ENCODE measurements around the gene NXF1. TPM values are rescaled to one million over a fixed set of nuclear protein-coding genes. Genes with fewer than 3 reads are reported as not detected.
A peak's percentile ranks its signal among the peaks of the same experiment; 100 is the strongest.
"Not testable (repeated sequence)": the region's sequence is repeated elsewhere in the genome, so short reads cannot be mapped to it uniquely, and the experiment has no call there.

Gene NXF1
- total and polyA plus RNA-seq, 2 of the 13 experiments (the other 11 are each of a cell fraction or from before 2014, with no cell fraction given): 30.4 to 30.9 TPM

DNA sequence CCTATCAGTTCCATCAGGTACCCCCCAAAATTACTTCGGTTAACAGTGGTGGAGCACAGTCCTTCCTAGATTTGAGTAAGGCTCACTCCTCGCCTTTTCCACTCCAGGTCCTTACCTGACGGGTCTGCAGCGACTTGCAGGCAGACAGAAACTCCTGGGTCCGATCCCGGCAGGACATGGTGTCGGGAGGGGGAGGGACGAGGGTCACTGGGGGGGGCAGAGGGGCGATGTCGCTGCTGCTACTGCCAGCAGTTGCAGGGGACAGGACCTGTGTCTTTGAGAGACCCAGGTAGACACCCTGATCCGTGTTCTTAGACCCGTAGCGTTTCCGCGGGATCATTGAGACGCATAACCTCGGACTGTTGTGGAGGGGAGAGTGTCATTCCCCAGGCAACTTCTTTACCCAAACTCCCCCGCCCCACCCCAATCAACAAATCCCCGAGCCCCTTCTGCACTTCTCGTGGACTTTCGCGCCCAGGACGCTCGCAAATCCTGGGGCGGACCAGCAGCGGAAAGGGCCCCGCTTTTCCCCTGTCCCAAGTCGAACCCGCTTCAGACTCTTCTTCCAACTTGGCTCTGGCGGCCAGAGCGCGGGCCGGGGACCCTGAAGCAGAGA is 25.8 kb upstream of the NXF1 start (continued):
- TF ChIP-seq, protein P1, sequence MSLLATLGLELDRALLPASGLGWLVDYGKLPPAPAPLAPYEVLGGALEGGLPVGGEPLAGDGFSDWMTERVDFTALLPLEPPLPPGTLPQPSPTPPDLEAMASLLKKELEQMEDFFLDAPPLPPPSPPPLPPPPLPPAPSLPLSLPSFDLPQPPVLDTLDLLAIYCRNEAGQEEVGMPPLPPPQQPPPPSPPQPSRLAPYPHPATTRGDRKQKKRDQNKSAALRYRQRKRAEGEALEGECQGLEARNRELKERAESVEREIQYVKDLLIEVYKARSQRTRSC (CRISPR knock-in tag; IDR thresholded peaks at IDR 0.05; ENCODE audit: low read depth): 0 out of 2 replicates have a peak, but pooled peaks have one; percentile 32
- TF ChIP-seq NR2F1 (CRISPR knock-in tag; IDR thresholded peaks at IDR 0.05) (0 out of 4 replicates have a peak, but pooled peaks of 1 of the 2 experiments have one; percentile 25), FOSL2 (CRISPR knock-in tag; IDR thresholded peaks at IDR 0.05) (0 out of 2 replicates have a peak, but pooled peaks have one; percentile 5), NCOA1 (CRISPR knock-in tag; IDR thresholded peaks at IDR 0.05) (0 out of 2 replicates have a peak, but pooled peaks have one; percentile 62), SP4 (CRISPR knock-in tag; IDR thresholded peaks at IDR 0.05) (no peak; the same call in none of the 2 replicates), FOXA3 (CRISPR knock-in tag; IDR thresholded peaks at IDR 0.05) (peak; percentile 9; the same call in 1 of the 2 replicates), FOXO1 (CRISPR knock-in tag; IDR thresholded peaks at IDR 0.05) (no peak)
- TF ChIP-seq, protein P2, sequence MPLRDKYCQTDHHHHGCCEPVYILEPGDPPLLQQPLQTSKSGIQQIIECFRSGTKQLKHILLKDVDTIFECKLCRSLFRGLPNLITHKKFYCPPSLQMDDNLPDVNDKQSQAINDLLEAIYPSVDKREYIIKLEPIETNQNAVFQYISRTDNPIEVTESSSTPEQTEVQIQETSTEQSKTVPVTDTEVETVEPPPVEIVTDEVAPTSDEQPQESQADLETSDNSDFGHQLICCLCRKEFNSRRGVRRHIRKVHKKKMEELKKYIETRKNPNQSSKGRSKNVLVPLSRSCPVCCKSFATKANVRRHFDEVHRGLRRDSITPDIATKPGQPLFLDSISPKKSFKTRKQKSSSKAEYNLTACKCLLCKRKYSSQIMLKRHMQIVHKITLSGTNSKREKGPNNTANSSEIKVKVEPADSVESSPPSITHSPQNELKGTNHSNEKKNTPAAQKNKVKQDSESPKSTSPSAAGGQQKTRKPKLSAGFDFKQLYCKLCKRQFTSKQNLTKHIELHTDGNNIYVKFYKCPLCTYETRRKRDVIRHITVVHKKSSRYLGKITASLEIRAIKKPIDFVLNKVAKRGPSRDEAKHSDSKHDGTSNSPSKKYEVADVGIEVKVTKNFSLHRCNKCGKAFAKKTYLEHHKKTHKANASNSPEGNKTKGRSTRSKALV (CRISPR knock-in tag; IDR thresholded peaks at IDR 0.05): 0 out of 2 replicates have a peak, but pooled peaks have one; percentile 22

- H2AFZ ChIP-seq (ENCODE audit: low read length); ATAC-seq; DNase-seq (ENCODE audit: low spot score); H3K27me3 ChIP-seq (ENCODE audit: control insufficient read depth in 1 of 2, insufficient read depth in 2 of 2, low read length in 2 of 2); BruUV-seq (replicated peaks); CTCF ChIA-PET (ENCODE audit: low intra/inter-chr PET ratio, low total read pairs); H3K4me3 ChIP-seq (replicated peaks in 1 of 3; ENCODE audit: insufficient read depth in 1 of 3, low read depth in 2 of 3, low read length in 3 of 3); H3K27ac ChIP-seq (ENCODE audit: extremely low read length, insufficient read depth, low read length); intact Hi-C loops (cut with micrococcal nuclease; ENCODE audit: unreplicated experiment); H3K4me2 ChIP-seq (ENCODE audit: low read depth, low read length); H3K9me3 ChIP-seq (ENCODE audit: low read length); in situ Hi-C loops (cut with HindIII; ENCODE audit: extremely low pct_ligation_motif_present, low pct_unique_long_range_greater_than_20kb); H3K9ac ChIP-seq (ENCODE audit: insufficient read depth, low read depth, low read length); H4K20me1 ChIP-seq (ENCODE audit: insufficient read depth, low read length); FAIRE-seq: not testable (repeated sequence)
- Histone ChIP-seq H3K4me1 (ENCODE audit: insufficient read depth, low read length) (peaks cover 21% of the 10 kb centered on the region), H3K79me2 (ENCODE audit: insufficient read depth, low read length) (peaks cover 22% of the 10 kb centered on the region), H3K36me3 (replicated peaks in 1 of 2; ENCODE audit: control insufficient read depth in 1 of 2, insufficient read depth in 2 of 2, low read length in 2 of 2) (peaks cover 21 to 41% of the 10 kb centered on the region in 2 experiments)
- WGBS (ENCODE audit: low lambda C conversion rate): 97% methylated on average over 8 of the region's 8 CpGs
- POLR2A ChIA-PET: interaction anchor here (1.2 to 4.7 kb wide), 6 partner anchors 12 to 74 kb away, joined by 4 to 57 read pairs (median 7); partner anchors contain the start of genes TMEM179B, WDR74 and ZBTB3
- TF ChIP-seq ZNF121 (CRISPR knock-in tag; IDR thresholded peaks at IDR 0.05) (peak; percentile 78; the same call in 1 of the 2 replicates), ZNF770 (CRISPR knock-in tag; IDR thresholded peaks at IDR 0.05) (peak; percentile 50)
Observed at GRCh38 chr11:62828130-62828529, 22.9 kb upstream of the NXF1 start.
